ENCODE measurements around the gene DIAPH2. TPM values are rescaled to one million over a fixed set of nuclear protein-coding genes. Genes with fewer than 3 reads are reported as not detected.

The DIAPH2 gene
- total RNA-seq, 1 donor from 2014 or later = 3.8 TPM

GRCh38 chrX:97517763-97518162, 833.1 kb downstream of the DIAPH2 start:
- no peaks in the 10 kb centered on the region for H3K36me3 Mint-ChIP-seq (ENCODE audit: unreplicated experiment)
- H3K9me3 Mint-ChIP-seq (ENCODE audit: unreplicated experiment) = no peaks in the 10 kb centered on the region
- H3K27me3 Mint-ChIP-seq (ENCODE audit: unreplicated experiment) = no peaks in the 10 kb centered on the region
- DNase-seq = no peak
- no peak overlapping the region for H3K4me3 Mint-ChIP-seq (ENCODE audit: unreplicated experiment)
- TF ChIP-seq, protein P1, sequence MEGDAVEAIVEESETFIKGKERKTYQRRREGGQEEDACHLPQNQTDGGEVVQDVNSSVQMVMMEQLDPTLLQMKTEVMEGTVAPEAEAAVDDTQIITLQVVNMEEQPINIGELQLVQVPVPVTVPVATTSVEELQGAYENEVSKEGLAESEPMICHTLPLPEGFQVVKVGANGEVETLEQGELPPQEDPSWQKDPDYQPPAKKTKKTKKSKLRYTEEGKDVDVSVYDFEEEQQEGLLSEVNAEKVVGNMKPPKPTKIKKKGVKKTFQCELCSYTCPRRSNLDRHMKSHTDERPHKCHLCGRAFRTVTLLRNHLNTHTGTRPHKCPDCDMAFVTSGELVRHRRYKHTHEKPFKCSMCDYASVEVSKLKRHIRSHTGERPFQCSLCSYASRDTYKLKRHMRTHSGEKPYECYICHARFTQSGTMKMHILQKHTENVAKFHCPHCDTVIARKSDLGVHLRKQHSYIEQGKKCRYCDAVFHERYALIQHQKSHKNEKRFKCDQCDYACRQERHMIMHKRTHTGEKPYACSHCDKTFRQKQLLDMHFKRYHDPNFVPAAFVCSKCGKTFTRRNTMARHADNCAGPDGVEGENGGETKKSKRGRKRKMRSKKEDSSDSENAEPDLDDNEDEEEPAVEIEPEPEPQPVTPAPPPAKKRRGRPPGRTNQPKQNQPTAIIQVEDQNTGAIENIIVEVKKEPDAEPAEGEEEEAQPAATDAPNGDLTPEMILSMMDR (IDR thresholded peaks at IDR 0.05; ENCODE audit: partially characterized antibody, unreplicated experiment) = no peak
- no peak overlapping the region for H3K27ac Mint-ChIP-seq (ENCODE audit: unreplicated experiment)
- no peaks in the 10 kb centered on the region for H3K4me1 Mint-ChIP-seq (ENCODE audit: low read depth, unreplicated experiment)

DNA sequence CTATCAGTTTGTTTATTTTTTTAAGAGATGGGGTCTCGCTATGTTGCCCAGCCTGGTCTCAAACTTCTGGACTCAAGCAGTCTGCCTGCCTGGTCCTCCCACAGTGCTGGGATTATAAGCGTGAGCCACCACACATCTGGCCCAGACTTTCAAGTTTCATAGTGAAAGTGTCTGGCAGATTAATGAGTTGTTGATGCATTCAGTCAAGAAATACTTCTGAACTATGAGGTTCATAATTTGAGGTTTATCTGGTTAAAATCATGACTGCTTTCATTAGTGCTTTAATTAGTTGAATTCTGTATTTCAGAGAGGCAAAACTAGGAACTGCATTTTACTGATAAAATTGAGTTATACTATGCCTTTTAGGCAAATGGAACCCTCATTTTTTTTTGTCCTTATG, 837.7 kb downstream of the DIAPH2 start:
- Mint-ChIP-seq H3K9me3 (ENCODE audit: unreplicated experiment) (no peaks in the 10 kb centered on the region), H3K4me1 (ENCODE audit: low read depth, unreplicated experiment) (no peaks in the 10 kb centered on the region), H3K4me3 (ENCODE audit: unreplicated experiment) (no peak overlapping the region), H3K36me3 (ENCODE audit: unreplicated experiment) (no peaks in the 10 kb centered on the region), H3K27ac (ENCODE audit: unreplicated experiment) (no peak overlapping the region), H3K27me3 (ENCODE audit: unreplicated experiment) (no peaks in the 10 kb centered on the region)
- TF ChIP-seq, protein P1 (IDR thresholded peaks at IDR 0.05; ENCODE audit: partially characterized antibody, unreplicated experiment) = no peak
- DNase-seq = no peak

DNA sequence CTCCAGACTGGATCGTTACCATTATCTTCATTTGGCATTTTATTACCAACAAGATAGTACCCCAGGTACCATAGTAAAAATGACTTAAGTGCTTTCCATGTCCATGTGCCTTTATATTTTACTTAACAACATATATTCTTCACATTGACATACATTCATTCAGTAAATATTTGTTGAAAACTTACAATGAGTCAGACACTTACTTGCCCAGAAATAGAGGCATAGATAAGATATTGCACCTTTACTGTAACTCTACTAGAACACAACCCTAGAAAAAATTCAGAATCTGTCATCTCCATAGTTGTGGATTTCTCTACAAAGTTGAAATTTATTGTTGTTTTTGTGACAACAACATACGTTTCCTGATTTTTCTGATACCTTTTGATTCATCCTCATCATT, 839.7 kb downstream of the DIAPH2 start:
- Mint-ChIP-seq H3K36me3 (ENCODE audit: unreplicated experiment) (no peaks in the 10 kb centered on the region), H3K4me1 (ENCODE audit: low read depth, unreplicated experiment) (no peaks in the 10 kb centered on the region), H3K9me3 (ENCODE audit: unreplicated experiment) (no peaks in the 10 kb centered on the region), H3K27me3 (ENCODE audit: unreplicated experiment) (no peaks in the 10 kb centered on the region), H3K4me3 (ENCODE audit: unreplicated experiment) (no peak overlapping the region), H3K27ac (ENCODE audit: unreplicated experiment) (no peak overlapping the region)
- DNase-seq = no peak
- TF ChIP-seq, protein P1 (IDR thresholded peaks at IDR 0.05; ENCODE audit: partially characterized antibody, unreplicated experiment) = no peak

GRCh38 chrX:97524997-97525396, 840.4 kb downstream of the DIAPH2 start:
- no peak for DNase-seq
- Mint-ChIP-seq H3K9me3 (ENCODE audit: unreplicated experiment) (no peaks in the 10 kb centered on the region), H3K27me3 (ENCODE audit: unreplicated experiment) (no peaks in the 10 kb centered on the region), H3K4me3 (ENCODE audit: unreplicated experiment) (no peak overlapping the region), H3K36me3 (ENCODE audit: unreplicated experiment) (no peaks in the 10 kb centered on the region), H3K4me1 (ENCODE audit: low read depth, unreplicated experiment) (no peaks in the 10 kb centered on the region), H3K27ac (ENCODE audit: unreplicated experiment) (no peak overlapping the region)
- TF ChIP-seq, protein P1 (IDR thresholded peaks at IDR 0.05; ENCODE audit: partially characterized antibody, unreplicated experiment) = no peak

DNA sequence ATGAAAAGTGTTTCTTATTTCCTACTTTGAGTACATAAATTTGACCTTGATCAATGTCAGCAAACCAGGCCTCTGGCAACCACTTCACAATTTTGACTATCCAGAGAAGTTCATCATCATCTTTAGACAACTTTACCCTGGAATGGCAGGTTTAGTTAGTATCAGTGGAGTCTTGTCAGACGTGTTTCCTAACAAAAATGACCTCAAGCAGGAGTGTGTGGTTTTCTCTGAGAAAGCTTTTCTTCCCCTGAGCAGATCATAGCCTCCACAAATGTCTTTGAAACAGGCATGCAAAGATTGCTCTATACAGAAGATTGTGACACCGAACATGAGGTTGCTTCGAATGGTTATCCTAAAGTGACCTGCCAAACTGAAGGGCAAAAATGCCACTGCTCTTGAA, 841.3 kb downstream of the DIAPH2 start:
- Mint-ChIP-seq H3K27me3 (ENCODE audit: unreplicated experiment) (no peaks in the 10 kb centered on the region), H3K36me3 (ENCODE audit: unreplicated experiment) (no peaks in the 10 kb centered on the region), H3K4me3 (ENCODE audit: unreplicated experiment) (no peak overlapping the region), H3K27ac (ENCODE audit: unreplicated experiment) (no peak overlapping the region), H3K4me1 (ENCODE audit: low read depth, unreplicated experiment) (no peaks in the 10 kb centered on the region), H3K9me3 (ENCODE audit: unreplicated experiment) (no peaks in the 10 kb centered on the region)
- TF ChIP-seq, protein P1 (IDR thresholded peaks at IDR 0.05; ENCODE audit: partially characterized antibody, unreplicated experiment) = no peak
- DNase-seq = no peak

All from glutamatergic neuron (in vitro differentiated cells).